HG03342 (cell line): ENCODE measurements around the gene GRN.

Experiments
- ATAC-seq: cut with Tn5 transposase; IDR thresholded peaks from one replicate; pipeline ENCODE4 v1.9.1; 2021; ENCODE audit warnings: mild to moderate bottlenecking, moderate library complexity; ENCODE audit not compliant: unreplicated experiment

Gene GRN

GRCh38 chr17:44400226-44400847 is 55.2 kb downstream of the GRN start:
- ATAC-seq: no peak
